HG03025 (cell line): ENCODE data around the gene DAP.
"Not testable (repeated sequence)": the region's sequence is repeated elsewhere in the genome, so short reads cannot be mapped to it uniquely, and the experiment has no call there.

Experiments
- ATAC-seq: cut with Tn5 transposase; IDR thresholded peaks from one replicate; pipeline ENCODE4 v1.9.1; 2021; ENCODE audit warnings: mild to moderate bottlenecking, moderate library complexity; ENCODE audit not compliant: unreplicated experiment, low FRiP score

Gene DAP

DNA sequence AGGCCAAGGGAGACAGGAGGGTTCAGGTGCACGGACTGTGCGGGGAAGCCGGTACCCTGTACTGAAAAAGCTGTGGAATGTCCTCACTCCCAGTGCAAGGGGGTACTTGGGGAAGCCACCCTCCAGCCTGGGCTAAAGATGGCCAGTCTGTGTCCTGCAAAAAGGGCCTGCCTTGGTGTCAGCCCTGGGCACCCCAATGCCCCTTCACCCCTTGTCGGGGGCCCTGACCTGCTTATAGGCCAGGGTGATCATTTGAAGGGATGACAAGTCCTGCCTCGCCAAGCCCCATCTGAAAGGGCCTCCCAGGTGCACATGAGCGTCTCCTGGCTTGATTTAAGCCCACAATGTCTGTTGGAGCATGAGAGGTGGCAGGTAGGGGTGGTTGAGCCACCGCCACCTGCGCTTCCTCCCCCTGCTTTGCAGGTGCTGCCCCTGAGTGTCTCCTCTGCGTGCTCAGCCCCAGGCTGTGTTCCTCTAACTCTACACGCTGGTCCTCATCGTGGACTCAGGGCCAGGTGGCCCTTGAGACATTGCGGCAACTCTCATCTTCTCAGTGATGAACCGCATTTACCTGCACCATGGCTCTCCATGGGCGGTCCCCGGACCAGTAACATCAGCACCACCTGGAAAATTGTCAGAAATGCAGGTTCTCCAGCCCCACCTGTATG lies 100.2 kb downstream of the DAP start:
- no peak for ATAC-seq

DNA sequence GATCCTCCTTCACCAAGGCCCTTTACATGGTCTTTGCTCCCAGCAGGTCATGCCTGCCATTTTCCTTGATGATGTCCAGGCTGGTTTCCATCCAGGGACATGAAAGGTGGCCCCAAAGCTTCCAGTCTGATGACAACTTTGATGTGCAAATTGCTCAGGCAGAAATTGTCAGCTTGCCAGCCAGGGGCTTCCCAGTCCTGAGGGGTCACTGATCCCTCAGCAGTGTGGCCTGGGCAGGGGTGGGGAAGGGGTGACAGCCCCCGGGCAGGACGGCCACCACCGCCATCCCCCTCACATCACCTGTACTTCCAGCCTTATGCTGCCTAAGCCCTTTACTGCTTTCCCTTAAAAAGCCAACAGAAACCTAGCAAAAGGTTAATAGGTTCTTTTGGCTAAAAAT lies 100.9 kb downstream of the DAP start:
- ATAC-seq = no peak

DNA sequence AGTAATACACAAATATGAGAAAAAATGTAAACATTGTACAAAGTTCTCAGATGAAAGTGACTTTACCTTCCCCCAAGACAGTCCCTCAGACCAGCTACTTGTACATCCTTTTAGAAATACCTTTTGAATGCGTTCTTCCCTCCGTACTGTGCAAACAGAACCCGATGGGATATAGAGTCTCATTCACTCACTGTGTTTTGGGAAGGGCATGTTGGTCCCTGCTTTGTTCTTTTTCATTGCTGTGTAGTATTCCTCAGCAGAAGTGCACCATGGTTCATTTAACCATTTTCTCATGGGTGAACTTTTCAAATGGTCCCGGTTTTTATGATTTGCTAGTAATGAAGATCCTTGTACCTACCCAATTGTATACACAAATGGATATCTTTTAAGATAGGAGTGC lies 102.8 kb downstream of the DAP start:
- ATAC-seq = no peak

DNA sequence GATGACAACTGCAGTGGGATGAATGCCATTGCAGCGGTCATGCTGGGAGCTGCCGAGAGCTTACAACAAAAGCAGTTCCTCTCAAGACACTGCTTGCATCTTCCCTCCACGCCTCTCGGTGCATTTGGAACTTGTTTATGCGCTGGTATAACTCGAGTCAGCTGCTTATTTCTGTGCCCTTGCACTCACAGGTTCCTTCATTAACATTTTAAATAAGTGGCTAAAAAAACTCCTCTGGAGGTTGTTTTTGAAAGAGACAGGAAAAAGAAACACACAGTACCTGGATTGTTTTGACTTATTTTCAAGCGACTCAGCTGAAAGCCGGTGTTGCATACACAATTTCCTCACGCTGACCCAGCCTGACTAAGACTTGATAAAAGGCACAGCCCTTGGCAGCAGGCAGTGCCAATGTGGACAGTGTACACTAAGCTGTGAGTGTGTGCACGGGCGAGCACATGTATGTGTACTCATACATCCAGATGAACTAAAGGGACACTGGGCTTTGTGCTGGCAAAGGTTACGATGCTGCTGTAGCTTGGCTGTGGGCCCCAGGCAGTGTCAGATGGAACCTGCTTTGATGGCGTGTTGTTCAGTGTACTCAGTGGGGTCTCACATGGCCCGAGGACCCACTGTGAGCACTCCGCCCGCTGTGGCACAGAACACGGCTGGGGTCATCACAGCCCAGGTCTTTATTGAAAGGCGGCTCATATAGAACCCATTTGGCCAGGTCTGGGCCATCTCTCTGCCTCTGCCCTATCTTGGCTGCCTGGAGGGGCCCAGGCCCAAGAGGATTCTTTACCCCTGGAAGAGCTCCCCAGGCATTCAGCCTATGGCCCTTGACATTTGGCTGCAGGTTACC lies 104.8 kb downstream of the DAP start:
- no peak for ATAC-seq

DNA sequence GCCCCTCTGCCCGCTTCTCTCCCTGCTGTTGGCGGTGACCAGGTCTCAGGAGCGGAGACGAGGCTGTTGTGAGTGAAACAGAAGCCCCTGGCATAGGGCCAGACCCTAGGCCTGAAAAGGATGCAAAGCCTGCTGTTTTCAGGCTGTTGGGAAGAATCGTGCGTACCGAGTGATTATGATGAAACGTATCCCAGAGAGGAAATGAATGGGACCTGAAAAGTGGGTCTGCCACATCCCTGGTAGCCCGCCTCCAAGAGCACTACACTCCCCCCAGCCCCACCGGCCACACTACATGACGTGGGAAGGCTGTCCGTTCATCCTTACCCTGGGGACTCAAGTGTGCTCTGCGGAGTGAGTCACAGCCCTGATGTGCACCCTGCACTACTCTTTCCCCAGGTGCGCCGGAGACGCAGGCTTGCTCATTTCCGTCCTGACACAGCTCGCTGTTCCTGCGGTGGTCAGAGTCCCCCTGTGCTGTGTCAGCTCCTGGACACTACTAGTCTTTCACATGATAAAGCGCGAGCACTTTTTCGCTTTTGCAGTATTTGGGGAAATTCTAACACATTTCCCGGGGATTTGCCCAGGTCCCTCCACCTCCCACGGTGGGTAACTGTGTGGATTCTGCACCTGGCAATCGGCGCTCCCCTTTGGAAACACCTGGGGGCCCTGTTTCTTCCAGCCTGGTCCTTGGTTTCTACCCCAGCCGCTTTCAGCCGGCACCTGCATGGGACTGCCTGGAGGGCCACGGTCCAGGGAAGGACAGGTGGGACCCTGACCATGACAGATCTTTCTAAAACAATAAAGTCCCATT lies 105.7 kb downstream of the DAP start:
- ATAC-seq = peak; percentile 80

DNA sequence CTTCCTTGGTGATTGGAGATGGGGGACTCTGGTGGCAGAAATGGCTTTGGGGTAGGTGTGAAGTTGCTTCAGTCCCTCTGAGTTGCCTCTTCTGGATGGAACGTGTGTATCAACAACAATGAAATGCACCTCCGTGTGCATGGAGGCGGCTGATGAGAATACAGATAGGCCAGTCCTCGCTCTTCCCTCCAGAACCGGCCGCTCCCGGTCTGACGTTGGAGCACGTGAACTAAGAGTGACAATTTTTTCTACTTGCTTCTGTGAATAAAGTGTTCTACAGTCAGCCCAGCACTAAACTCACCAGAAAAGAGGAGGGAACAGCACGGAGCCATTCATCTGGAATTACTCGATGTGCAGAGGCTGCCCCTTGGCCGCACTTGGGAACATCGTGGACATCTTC lies 106.5 kb downstream of the DAP start:
- no peak for ATAC-seq

DNA sequence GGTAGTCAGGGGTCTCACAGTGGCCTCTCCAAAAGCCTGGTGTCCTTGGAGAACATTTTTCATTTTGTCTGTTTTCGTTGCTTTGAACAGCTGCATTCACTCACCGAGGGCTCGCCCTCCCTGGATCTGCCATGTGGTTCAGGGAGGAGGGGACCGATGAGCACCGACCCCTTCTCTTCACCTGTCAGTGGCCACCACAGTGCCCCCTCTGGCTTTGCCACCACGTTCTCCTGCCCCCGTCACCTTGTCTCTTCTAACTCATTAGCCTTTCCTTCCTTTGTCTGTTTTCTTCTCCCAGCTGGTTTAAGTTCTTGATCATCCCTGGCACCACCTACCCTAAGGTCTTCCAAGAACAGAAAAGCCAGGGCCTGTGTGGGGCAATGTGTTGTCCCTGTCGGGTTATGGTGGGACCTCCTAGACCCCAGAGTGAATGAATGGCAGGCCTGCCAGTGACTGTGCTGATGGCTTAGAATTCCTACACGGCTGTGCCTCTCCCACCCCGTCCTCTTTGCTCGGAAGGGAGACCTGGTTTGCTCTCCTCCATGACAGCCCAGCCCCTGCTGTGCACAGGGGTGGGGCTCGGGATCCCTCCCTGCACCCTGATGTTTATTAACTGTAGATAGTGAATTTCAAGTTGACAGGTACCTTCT lies 107.2 kb downstream of the DAP start:
- no peak for ATAC-seq

DNA sequence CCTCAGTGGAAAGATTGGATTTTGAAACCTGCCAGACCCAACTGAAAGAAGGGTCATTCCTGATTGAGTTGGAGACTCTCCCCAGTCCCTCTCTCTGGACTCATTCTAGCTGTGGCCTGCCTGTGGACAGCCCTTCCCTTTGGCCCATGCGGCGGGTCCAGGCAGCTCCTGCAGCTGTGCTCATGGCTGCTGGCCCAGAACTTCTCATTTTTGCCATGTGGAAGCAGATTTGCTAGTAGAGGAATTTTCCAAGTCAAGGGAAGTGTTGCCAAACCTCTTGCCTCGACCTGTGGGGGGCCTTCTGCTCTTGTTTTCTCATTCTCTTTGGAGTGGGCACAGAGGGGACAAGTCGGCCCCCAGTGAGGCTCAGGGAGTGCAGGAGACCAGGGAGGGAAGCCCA lies 108.0 kb downstream of the DAP start:
- no peak for ATAC-seq

DNA sequence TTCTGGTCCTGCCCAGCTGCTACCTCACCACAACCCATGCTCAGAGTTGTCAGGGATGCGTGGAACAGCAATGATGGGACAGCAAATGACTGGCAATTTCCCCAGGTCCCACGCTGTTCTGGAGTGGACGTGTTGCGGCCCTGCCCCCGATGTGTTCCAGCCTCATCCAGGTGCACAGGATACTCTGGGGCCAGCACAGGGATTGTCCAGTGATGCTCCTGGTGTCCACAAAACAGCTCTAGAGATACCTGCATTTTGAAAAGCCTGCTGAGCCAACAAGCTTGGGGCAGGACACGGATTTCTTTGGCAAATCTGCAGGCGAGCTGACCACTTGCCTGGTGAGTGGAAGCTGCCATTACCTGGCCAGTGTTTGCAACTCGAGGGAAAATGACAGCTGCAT lies 108.4 kb downstream of the DAP start:
- no peak for ATAC-seq

DNA sequence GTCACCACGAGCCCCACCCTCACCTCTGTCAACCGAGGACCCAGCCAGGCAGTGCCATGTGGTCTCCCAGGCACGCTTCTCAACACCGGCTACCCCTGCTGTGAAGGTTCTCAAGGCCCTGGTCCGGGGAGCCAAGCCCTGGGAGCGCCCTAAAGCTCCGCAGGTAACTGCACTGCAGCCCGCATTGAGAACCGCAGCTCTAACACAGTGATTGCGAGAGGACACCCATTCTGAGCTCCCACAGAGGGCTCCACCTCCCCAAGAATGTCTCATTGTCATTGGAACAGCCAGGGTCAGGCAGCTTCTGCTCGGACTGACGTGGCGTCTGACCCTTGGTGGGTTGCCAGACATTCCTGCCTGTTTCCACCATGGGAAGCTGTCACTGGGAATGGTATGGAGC lies 108.9 kb downstream of the DAP start:
- ATAC-seq = no peak

DNA sequence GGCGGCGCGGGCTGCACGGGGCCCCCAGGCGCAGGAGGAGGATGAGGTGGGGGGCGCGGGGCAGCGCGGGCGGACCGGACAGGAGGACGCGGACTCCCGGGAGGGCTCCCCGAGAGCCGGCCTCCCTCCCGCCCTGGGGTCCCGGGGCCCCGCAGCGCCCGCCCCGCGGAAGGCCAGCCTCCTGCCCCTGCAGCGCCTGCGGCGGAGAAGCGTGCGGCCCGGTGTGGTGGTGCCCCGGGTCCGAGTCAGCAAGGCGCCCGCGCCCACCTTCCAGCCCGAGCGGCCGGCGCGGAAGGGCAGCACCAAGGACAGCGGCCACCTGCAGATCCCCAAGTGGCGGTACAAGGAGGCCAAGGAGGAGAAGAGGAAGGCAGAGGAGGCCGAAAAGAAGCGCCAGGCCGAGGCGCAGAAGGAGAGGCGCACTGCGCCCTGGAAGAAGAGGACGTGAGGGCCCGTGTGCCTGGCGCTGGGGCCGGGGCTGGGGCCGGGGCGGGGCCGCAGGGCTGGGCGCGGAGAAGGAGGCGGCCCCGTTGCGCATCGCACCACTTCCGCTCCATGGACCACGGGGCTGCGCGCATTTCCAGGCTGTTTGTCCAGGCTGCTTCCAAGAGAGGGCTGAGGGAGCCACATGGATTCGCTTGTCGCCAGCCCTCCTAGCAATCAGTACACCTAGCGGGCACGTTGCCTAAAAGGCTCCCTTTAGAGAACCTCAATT lies 111.2 kb downstream of the DAP start:
- no peak for ATAC-seq

DNA sequence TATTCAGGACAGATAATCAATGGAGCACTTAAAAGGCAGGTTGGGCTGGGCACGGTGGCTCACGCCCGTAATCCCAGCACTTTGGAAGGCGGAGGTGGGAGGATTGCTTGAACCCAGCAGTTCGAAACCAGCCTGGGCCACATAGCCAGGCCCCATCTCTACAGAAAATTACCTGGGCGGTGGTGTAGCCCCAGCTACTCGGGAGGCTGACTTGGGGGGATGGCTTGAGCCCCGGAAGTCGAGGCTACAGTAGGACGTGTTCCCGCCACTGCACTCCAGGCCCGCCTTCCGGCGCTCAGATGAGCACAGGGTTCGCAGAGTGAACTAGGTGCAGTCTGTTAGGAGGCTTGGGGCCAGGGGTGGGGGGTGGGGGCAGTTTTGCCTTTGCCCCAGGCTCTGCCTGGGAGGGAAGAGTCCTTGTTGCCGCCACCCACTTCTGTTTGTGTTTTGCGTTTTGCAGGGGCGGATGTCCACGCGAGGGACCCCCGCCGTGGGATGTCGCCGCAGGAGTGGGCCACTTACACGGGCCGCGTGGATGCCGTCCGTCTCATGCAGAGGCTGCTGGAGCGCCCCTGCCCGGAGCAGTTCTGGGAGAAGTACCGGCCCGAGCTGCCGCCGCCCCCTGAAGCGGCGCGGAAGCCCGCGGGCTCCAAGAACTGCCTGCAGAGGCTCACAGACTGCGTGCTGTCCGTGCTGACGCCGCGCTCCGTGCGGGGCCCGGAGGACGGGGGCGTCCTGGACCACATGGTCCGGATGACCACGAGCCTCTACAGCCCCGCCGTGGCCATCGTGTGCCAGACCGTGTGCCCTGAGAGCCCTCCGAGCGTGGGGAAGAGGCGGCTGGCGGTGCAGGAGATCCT lies 112.0 kb downstream of the DAP start:
- no peak for ATAC-seq

DNA sequence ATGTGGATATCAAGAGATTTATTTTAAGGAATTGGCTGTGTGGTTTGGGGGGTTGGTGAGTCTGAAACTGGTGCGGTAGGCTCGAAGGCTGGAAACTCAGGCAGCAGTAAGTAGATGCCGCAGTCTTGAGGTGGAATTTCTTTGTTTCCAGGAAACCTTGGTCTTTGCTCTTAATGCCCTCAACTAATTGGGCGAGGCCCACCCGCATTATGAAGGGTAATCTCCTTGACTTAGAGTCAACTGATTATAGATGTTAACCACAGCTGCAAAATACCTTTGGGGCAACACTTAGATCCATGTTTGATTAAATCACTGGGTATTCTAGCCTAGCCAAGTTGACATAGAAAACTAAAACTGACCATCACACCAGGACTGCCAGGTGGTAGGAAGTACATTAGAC lies 113.4 kb downstream of the DAP start:
- ATAC-seq = no peak

DNA sequence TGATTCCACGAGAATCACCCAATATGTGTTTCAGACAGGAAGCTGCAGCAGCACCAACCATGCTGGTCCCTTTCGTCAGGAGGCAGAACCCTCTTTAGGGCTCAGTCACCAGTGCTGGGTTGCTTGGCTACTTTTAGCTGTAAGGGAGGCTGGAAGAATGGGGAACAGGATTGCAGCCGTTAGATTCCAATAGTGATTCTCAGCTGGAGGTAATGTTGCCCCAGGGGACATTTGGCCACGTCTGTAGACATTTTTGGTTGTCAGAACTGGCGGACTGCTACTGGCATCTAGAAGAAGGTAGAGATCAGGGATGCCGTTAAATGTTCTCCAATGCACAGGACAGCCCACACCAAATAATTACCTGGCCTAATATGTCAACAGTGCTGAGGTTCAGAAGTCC lies 115.4 kb downstream of the DAP start:
- ATAC-seq = no peak

DNA sequence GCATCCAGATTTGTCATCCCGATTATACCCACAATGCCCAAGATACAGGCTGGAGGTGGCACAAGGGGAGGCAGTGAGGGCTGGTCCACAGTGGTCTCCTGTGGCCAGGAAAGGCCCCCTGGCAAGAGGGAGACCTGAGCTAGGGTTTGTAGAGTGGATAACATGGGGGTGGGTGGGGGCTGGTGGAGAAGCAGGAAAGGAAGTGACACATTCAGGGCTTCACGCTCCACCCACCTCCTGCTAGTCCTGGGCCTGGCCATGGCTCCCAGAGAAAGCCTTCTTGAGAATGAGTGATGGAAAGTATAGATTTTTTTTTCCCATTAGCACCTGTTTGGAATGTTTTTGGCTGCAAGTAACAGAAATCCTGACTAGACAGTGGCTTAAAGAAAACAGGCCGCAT lies 115.9 kb downstream of the DAP start:
- no peak for ATAC-seq

DNA sequence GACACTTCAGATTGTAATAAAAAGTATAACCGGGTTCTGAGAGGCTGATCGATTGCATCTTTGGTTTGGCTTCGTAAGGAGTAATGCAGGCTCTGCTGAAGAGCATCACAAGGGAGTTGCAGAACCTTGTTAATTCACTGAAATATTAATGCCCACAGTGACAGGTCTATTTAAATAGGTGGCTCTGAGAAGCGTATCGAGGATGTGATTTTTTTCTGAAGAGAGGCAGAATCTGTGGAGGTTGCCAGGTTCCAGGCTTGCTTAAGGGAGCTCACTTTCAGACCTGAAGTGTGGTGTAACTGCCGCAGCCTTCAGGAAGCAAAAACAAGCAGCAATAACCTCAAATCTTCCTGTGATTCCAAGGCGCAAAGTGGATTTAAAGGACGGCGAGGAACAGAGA lies 116.8 kb downstream of the DAP start:
- ATAC-seq = no peak

DNA sequence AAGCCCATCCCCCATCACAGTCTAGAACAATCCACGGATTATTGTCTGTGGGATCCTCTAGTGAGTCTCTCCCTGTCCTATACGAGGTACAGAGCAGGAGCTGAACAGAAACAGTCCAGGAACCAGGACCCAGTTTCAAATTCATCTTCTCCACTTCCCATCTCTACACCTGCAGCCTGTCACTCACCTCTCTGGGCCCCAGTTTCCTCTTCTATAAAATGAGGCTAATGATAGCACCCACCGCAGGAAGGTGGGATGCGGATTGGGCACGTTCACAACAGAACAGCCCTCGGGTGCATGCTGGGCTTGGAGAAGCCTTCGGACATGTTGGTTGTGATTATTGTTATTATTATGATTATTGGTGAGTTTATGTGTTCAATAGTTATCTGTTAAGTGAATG lies 118.7 kb downstream of the DAP start:
- no peak for ATAC-seq

DNA sequence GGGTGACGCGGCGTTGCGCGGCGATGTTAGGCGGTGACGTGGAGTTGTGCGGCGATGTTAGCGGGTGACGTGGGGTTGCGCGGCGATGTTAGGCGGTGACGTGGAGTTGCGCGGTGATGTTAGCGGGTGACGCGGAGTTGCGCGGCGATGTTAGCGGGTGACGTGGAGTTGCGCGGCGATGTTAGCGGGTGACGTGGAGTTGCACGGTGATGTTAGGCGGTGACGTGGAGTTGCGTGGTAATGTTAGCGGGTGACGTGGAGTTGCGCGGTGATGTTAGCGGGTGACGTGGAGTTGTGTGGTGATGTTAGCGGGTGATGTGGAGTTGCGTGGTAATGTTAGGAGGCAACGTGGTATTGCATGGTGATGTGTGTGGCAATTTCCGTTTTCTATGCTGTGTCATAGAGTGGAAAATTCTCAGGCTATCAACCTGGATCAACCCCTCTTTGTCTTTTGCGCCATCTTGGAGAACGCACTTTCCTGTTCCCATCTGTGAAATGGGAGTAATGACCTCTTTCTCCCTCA lies 121.1 kb downstream of the DAP start:
- no peak for ATAC-seq

DNA sequence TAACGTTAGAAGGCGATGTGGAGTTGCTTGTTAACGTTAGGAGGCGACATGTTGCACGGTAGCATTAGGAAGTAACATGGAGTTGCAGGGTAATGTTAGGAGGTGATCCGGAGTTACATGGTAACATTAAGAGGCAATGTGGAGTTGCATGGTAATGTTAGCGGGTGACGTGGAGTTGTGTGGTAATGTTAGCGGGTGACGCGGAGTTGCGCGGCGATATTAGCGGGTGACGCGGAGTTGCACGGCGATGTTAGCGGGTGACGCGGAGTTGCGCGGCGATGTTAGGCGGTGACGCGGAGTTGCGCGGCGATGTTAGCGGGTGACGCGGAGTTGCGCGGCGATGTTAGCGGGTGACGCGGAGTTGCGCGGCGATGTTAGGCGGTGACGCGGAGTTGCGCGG lies 122.3 kb downstream of the DAP start:
- not testable (repeated sequence) for ATAC-seq
